HG03139 (cell line): ENCODE data around the gene SHC1.
A peak's percentile ranks its signal among the peaks of the same experiment; 100 is the strongest.
"Not testable (repeated sequence)": the region's sequence is repeated elsewhere in the genome, so short reads cannot be mapped to it uniquely, and the experiment has no call there.

Experiments used
- ATAC-seq: cut with Tn5 transposase; IDR thresholded peaks from one replicate; pipeline ENCODE4 v1.9.1; 2021; ENCODE audit not compliant: unreplicated experiment

SHC1 gene

GRCh38 chr1:154995301-154995983 is 24.9 kb upstream of the SHC1 start:
- ATAC-seq = not testable (repeated sequence)

GRCh38 chr1:154994591-154994990 is 24.0 kb upstream of the SHC1 start:
- ATAC-seq = no peak

- ATAC-seq = no peak
Observed at GRCh38 chr1:154994269-154994587, 23.7 kb upstream of the SHC1 start.

GRCh38 chr1:154993572-154994268 is 23.2 kb upstream of the SHC1 start, which contains the start of gene LENEP:
TSS of gene LENEP (plus strand) at chr1:154993586. CDS start at chr1:154993608, 22 bp downstream.
- ATAC-seq = no peak

- no peak for ATAC-seq
Observed at GRCh38 chr1:154992721-154993571, 22.4 kb upstream of the SHC1 start.

- no peak for ATAC-seq
Observed at GRCh38 chr1:154990276-154990675, 19.7 kb upstream of the SHC1 start.

- ATAC-seq = no peak
Observed at GRCh38 chr1:154989195-154989860, 18.8 kb upstream of the SHC1 start.

- ATAC-seq = no peak
Observed at GRCh38 chr1:154988058-154988954, 17.8 kb upstream of the SHC1 start.

- no peak for ATAC-seq
Observed at GRCh38 chr1:154987326-154987725, 16.8 kb upstream of the SHC1 start.

- not testable (repeated sequence) for ATAC-seq
Observed at GRCh38 chr1:154986736-154987135, 16.2 kb upstream of the SHC1 start.

GRCh38 chr1:154983776-154984466 is 13.4 kb upstream of the SHC1 start:
- no peak for ATAC-seq

- peak; percentile 96 for ATAC-seq
Observed at GRCh38 chr1:154982897-154983648, 12.5 kb upstream of the SHC1 start, which contains the start of gene FLAD1. TSS of gene FLAD1 (plus strand) at chr1:154983344. CDS start at chr1:154983695, 351 bp downstream.

GRCh38 chr1:154982341-154982740 is 11.8 kb upstream of the SHC1 start:
- ATAC-seq = no peak

- no peak for ATAC-seq
Observed at GRCh38 chr1:154978360-154978759, 7.8 kb upstream of the SHC1 start.

- ATAC-seq = not testable (repeated sequence)
Observed at GRCh38 chr1:154977762-154978161, 7.2 kb upstream of the SHC1 start.

GRCh38 chr1:154975409-154976059 is 5.0 kb upstream of the SHC1 start:
- no peak for ATAC-seq

- ATAC-seq = peak; percentile 33
Observed at GRCh38 chr1:154974808-154975408, 4.4 kb upstream of the SHC1 start.
